Stimulated activated naive CD4-positive, alpha-beta T cell (primary cell): Measurements from ENCODE around the gene CLRN3.

ENCODE experiments used
- DNase-seq, 6 experiments: peaks; one replicate each; lab custom pipeline; 2025; lab: John Stamatoyannopoulos, UW

CLRN3 gene

GRCh38 chr10:127899766-127900387, 7.1 kb upstream of the CLRN3 start:
- no peak for DNase-seq

GRCh38 chr10:127897177-127897576, 4.4 kb upstream of the CLRN3 start:
- no peak for DNase-seq

GRCh38 chr10:127896590-127896989, 3.8 kb upstream of the CLRN3 start:
- no peak for DNase-seq

GRCh38 chr10:127894146-127894545, 1.4 kb upstream of the CLRN3 start:
- no peak for DNase-seq

- no peak for DNase-seq
Observed at GRCh38 chr10:127890832-127891334, 1.9 kb downstream of the CLRN3 start.

GRCh38 chr10:127890216-127890615, 2.5 kb downstream of the CLRN3 start:
- no peak for DNase-seq

- no peak for DNase-seq
Observed at GRCh38 chr10:127889605-127890195, 3.0 kb downstream of the CLRN3 start.

GRCh38 chr10:127888521-127889312, 4.0 kb downstream of the CLRN3 start:
- DNase-seq: no peak

GRCh38 chr10:127887541-127888415, 5.0 kb downstream of the CLRN3 start:
- DNase-seq: no peak

GRCh38 chr10:127886371-127887051, 6.2 kb downstream of the CLRN3 start:
- DNase-seq: no peak

- no peak for DNase-seq
Observed at GRCh38 chr10:127884501-127884900, 8.2 kb downstream of the CLRN3 start.

- no peak for DNase-seq
Observed at GRCh38 chr10:127883516-127883915, 9.2 kb downstream of the CLRN3 start.

GRCh38 chr10:127882801-127883459, 9.8 kb downstream of the CLRN3 start:
- DNase-seq: no peak

GRCh38 chr10:127882391-127882790, 10.3 kb downstream of the CLRN3 start:
- DNase-seq: no peak

- DNase-seq: no peak
Observed at GRCh38 chr10:127881262-127881661, 11.5 kb downstream of the CLRN3 start.

GRCh38 chr10:127880557-127880956, 12.2 kb downstream of the CLRN3 start:
- peak in 1 of 6 experiments; percentile 6 for DNase-seq

- DNase-seq: no peak
Observed at GRCh38 chr10:127878475-127879055, 14.2 kb downstream of the CLRN3 start.

- no peak for DNase-seq
Observed at GRCh38 chr10:127877699-127878098, 15.0 kb downstream of the CLRN3 start.

- no peak for DNase-seq
Observed at GRCh38 chr10:127877116-127877515, 15.6 kb downstream of the CLRN3 start.

- DNase-seq: no peak
Observed at GRCh38 chr10:127875916-127876315, 16.8 kb downstream of the CLRN3 start.

- no peak for DNase-seq
Observed at GRCh38 chr10:127875449-127875765, 17.3 kb downstream of the CLRN3 start.
